Measurements from ENCODE around the gene SURF2. TPM values are rescaled to one million over a fixed set of nuclear protein-coding genes. Genes with fewer than 3 reads are reported as not detected.

Gene SURF2
- total RNA-seq, 6 donors from 2014 or later, result 18.1 to 31.5 (median 21.7) TPM

GRCh38 chr9:133384736-133385321 is 28.5 kb downstream of the SURF2 start:
- H3K36me3 ChIP-seq, result no peaks in the 10 kb centered on the region
- TF ChIP-seq POLR2AphosphoS5 (IDR thresholded peaks at IDR 0.05), result no peak
- TF ChIP-seq, protein P1, sequence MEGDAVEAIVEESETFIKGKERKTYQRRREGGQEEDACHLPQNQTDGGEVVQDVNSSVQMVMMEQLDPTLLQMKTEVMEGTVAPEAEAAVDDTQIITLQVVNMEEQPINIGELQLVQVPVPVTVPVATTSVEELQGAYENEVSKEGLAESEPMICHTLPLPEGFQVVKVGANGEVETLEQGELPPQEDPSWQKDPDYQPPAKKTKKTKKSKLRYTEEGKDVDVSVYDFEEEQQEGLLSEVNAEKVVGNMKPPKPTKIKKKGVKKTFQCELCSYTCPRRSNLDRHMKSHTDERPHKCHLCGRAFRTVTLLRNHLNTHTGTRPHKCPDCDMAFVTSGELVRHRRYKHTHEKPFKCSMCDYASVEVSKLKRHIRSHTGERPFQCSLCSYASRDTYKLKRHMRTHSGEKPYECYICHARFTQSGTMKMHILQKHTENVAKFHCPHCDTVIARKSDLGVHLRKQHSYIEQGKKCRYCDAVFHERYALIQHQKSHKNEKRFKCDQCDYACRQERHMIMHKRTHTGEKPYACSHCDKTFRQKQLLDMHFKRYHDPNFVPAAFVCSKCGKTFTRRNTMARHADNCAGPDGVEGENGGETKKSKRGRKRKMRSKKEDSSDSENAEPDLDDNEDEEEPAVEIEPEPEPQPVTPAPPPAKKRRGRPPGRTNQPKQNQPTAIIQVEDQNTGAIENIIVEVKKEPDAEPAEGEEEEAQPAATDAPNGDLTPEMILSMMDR (IDR thresholded peaks at IDR 0.05), result no peak
- no peak for TF ChIP-seq POLR2A (IDR thresholded peaks at IDR 0.05)
- H3K4me3 ChIP-seq, result no peak overlapping the region
- H3K27ac ChIP-seq, result no peak overlapping the region
- DNase-seq (no peak), ATAC-seq (ENCODE audit: low FRiP score in 2 of 2) (no peak)
- no peaks in the 10 kb centered on the region for H3K4me1 ChIP-seq
- H3K9me3 ChIP-seq, result no peaks in the 10 kb centered on the region
- H3K27me3 ChIP-seq, result no peaks in the 10 kb centered on the region
- WGBS, 2 donors, result 90 to 91% methylated on average over 17 of the region's 17 CpGs

DNA sequence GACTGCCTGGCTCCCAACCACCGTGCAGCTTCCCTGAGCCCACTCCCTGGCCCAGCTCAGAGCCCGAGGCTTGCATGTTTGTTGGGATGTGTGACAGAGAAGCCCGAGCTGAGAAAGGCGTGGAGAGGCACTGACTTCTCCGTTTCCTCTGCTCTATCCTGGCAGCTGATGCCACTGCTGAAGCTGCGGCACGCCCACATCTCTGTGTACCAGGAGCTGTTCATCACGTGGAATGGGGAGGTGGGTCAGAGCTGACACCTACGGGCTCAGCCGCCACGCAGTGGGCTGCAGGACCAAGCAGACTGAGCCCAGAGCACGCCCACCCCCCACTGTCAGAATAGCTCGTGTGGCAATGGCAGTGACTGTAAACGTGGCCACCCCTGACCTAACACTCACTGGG is 29.1 kb downstream of the SURF2 start:
- Histone ChIP-seq H3K27me3 (no peaks in the 10 kb centered on the region), H3K4me1 (no peaks in the 10 kb centered on the region), H3K36me3 (no peaks in the 10 kb centered on the region), H3K27ac (no peak overlapping the region), H3K4me3 (no peak overlapping the region), H3K9me3 (no peaks in the 10 kb centered on the region)
- TF ChIP-seq EP300 (IDR thresholded peaks at IDR 0.05) (no peak), POLR2A (IDR thresholded peaks at IDR 0.05) (no peak), POLR2AphosphoS5 (IDR thresholded peaks at IDR 0.05) (no peak)
- TF ChIP-seq, protein P1 (IDR thresholded peaks at IDR 0.05), result no peak
- DNase-seq (no peak), ATAC-seq (ENCODE audit: low FRiP score in 2 of 2) (no peak)
- 85 to 90% methylated on average over 4 to 14 of the region's 14 CpGs for WGBS, 2 donors

- Histone ChIP-seq H3K36me3 (no peaks in the 10 kb centered on the region), H3K27ac (no peak overlapping the region), H3K4me1 (no peaks in the 10 kb centered on the region), H3K4me3 (no peak overlapping the region), H3K27me3 (no peaks in the 10 kb centered on the region), H3K9me3 (no peaks in the 10 kb centered on the region)
- WGBS, 2 donors, result 76 to 92% methylated on average over 2 to 13 of the region's 13 CpGs
- ATAC-seq (ENCODE audit: low FRiP score in 2 of 2) (peak in 1 of 2 donors; percentile 8), DNase-seq (no peak)
- TF ChIP-seq POLR2AphosphoS5 (IDR thresholded peaks at IDR 0.05) (no peak), POLR2A (IDR thresholded peaks at IDR 0.05) (no peak), EP300 (IDR thresholded peaks at IDR 0.05) (no peak)
- TF ChIP-seq, protein P1 (IDR thresholded peaks at IDR 0.05), result no peak
Measured at GRCh38 chr9:133386338-133386737, 30.0 kb downstream of the SURF2 start.

DNA sequence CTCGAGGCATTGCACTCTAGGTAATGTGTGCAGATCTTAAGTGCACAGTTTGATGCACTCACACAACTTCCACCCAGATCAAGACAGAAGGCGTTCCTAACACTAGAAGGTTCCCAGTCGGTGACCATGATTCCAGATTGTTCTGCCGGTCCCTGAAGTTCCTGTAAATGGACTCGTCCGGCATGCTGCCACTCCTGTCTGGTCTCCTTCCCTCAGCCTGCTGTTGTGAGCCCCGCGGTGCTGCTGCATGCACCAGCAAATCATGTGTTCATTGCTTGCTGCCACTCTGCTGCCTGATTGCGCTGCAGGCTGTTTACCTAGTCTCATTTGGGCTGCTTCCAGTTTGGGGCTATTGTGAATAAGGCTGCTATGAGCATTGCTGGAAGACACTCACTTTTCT is 31.3 kb downstream of the SURF2 start:
- no peak for ATAC-seq (ENCODE audit: low FRiP score in 2 of 2)
- TF ChIP-seq POLR2A (IDR thresholded peaks at IDR 0.05) (no peak), POLR2AphosphoS5 (IDR thresholded peaks at IDR 0.05) (no peak), EP300 (IDR thresholded peaks at IDR 0.05) (no peak)
- TF ChIP-seq, protein P1 (IDR thresholded peaks at IDR 0.05), result no peak
- H3K9me3 ChIP-seq, result no peaks in the 10 kb centered on the region
- H3K4me1 ChIP-seq, result no peaks in the 10 kb centered on the region
- H3K27me3 ChIP-seq, result no peaks in the 10 kb centered on the region
- no peak overlapping the region for H3K27ac ChIP-seq
- H3K4me3 ChIP-seq, result no peak overlapping the region
- 68 to 88% methylated on average over 5 to 9 of the region's 9 CpGs for WGBS, 2 donors
- no peaks in the 10 kb centered on the region for H3K36me3 ChIP-seq
- no peak for DNase-seq

DNA sequence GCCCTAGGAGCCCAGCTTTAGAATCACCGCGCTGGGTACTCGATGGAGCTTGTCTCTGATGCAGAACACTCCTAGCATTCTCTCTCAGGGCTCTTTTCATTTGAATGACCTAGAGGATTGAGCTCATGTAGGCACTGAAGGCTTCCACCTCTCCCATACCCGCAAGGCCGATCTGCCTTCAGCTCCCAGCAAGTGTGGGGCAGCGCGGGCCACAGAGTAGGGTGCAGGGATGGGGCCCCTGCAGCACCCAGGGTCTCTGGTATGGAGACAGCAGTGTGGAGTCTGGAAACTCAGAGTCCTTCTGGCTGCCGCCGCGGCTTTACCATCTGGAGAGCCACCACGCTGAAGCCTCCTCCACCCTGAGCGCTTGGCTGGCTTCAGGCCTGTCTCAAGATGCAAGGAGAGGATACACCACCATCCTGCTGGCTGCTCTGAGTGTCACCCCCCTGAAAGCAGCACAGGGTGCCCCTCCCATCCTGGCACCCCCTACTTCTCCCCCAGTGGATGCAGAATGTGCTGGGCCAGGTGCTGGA is 32.7 kb downstream of the SURF2 start:
- no peaks in the 10 kb centered on the region for H3K4me1 ChIP-seq
- no peak for ATAC-seq (ENCODE audit: low FRiP score in 2 of 2)
- H3K36me3 ChIP-seq, result no peaks in the 10 kb centered on the region
- no peak for TF ChIP-seq POLR2A (IDR thresholded peaks at IDR 0.05)
- TF ChIP-seq, protein P1 (IDR thresholded peaks at IDR 0.05), result no peak
- no peak for TF ChIP-seq POLR2AphosphoS5 (IDR thresholded peaks at IDR 0.05)
- H3K9me3 ChIP-seq, result no peaks in the 10 kb centered on the region
- H3K27ac ChIP-seq, result no peak overlapping the region
- 91 to 98% methylated on average over 11 to 12 of the region's 12 CpGs for WGBS, 2 donors
- no peaks in the 10 kb centered on the region for H3K27me3 ChIP-seq
- DNase-seq, result no peak
- no peak overlapping the region for H3K4me3 ChIP-seq

Data from upper lobe of left lung (tissue), 6 donors.